HG02981 (cell line): Measurements from ENCODE around the gene AMER2.
A peak's percentile ranks its signal among the peaks of the same experiment; 100 is the strongest.
"Not testable (repeated sequence)": the region's sequence is repeated elsewhere in the genome, so short reads cannot be mapped to it uniquely, and the experiment has no call there.

Experiments
- ATAC-seq: cut with Tn5 transposase; IDR thresholded peaks from one replicate; pipeline ENCODE4 v1.9.1; 2021; ENCODE audit warnings: mild to moderate bottlenecking, moderate library complexity; ENCODE audit not compliant: unreplicated experiment

The AMER2 gene

DNA sequence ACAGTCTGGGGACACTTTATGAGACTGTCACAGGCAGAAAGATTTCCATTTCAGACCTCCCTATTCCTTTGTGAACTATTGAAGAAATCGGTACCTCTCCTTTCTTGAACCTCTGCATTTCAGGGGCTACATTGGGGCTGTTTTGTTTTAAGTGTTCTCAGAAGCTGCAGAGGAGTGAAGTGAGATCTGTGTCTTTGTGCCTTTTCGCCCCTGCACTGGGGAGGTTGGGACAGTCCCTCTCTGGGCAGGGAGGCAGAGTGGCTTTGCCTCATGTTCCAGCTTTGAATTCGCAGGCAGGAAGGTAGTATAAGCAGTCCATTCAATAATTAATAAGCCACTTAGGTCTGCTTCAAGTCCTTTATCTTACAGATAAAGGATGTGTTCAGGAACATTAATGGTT is 9.5 kb upstream of the AMER2 start:
- peak; percentile 22 for ATAC-seq

DNA sequence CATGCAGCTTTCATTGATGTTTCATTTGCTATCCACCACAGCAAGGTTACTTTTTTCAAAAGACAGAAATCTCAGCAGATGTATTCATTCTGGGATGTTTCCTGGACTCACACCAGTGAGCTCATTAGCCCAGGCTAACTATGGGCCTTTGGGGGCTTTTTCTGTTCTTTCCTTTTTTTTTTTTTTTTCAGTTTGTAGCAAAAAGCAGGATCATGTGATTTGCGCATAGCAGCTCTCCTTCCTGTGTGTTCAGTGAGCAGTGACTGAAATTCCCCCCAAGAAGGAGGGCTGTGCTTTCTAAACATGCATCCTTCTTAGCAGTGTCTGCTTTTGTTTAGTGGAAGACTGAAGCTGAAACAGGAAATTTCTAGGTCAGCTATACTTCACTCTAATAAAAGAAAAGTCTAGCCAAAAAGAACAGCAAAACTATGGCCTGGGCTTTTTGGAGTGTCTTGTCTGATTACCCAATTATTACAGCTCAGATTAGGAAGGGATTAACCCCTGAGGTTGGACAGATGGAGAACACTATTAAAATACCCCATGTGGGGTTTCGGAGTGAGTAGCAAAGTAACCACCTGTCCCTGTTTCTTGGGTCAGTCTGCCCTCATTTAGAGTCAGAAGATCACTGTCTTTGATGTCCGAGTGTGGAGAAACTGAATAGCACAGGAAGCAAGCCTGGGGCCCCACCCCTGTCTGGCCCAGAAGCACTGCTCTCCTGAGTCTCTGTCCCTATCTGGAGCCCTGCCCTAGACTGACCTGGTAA is 8.9 kb upstream of the AMER2 start:
- peak; percentile 59 for ATAC-seq

DNA sequence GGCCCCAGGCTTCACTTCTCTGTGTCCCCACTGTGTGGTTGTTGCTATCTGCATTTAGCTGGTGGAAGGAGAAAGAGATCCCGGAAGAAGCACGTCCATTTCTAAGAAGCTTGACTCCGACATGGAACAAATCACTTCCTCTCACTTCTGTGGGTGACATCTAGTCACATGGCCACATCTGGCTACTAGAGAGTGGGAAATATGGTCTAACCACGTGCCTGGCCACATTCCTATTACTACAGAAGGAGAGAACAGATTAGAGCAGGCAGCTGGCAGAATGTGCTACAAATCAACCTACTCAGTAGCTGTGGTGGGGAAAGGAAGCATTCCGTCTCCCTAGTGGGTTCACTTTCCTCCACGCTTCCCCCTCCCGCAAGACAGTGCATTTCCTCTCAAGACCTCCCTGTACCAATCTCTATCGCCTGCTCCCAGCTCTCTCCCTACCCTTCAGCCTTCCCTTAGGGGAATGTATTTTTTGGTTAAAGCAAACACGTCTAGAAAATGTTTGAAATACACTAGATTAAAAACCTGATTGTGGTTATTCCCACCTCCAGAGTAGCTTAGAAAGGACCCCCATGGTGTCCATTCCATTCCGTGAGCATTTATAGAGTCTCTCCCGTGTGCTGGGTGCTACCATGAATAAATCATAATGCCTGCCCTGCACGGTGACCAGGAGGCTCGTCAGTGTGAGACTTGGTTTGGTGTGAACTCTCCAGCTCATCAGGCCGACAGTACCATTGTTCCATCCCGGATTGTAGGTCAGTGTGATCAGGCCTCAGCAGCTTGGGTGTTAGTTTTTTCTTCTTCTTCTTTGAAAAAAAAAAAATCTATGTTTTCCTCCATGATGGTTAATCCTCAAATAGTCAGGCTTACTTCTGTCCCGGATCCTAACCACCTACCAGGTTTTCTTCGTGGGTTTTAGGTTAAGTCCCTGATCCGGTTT is 8.0 kb upstream of the AMER2 start:
- ATAC-seq, result no peak

DNA sequence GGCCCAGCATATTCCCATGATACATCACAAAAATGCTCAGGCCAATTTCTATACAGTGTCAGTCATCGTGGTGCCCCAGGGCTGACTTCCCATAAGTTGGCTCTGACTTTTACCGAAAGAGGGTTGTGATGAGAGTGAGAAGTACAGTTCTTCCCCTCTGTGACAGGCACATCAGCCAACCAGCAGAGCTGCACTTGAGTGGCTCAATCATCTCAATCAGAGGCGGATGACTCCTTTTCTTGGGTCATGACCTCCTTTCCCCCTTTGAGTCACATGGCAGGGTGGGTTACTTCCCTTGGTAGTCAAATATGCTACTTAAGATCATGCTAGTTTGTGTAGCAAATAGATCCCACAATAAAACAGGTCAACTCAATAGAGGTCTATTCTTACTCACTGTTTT is 6.9 kb upstream of the AMER2 start:
- ATAC-seq, result no peak

DNA sequence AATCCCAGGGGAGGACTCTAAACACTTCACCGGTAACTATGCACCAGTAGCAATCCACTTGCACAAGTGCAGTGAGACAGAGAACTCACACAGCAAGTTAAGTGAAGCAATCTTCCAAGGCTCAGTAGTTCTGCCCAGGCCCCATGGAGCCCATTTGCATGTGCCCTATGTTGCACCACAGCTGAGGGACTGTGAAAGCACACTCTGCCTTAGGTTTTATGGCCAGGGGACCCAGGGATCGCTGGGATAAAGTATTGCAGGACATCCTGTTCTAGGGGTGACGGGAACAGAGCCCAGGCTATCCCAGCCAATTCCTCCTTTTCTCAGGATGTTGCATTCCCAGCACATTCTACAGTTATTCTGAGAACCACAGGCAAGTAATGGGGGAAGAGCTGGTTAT is 6.0 kb upstream of the AMER2 start:
- no peak for ATAC-seq

DNA sequence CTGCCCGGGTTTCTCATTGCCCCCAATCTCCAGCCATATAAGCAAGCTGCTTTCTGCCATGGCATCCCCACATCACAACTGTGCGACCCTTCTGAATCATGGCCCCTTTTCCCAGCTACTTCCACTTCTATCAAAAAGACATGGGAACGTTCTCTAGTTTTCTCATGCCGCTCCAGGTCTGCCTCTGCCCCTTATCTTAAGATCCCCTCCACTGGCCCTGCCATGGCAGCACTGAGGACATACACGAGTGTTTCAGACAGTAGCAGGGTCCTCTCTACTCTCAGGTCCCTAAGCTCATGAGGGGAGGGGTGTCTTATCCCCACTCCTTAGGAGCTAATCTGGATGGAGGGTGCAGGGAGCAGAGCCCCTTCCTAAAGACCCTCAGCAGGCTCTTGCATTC is 5.5 kb upstream of the AMER2 start:
- no peak for ATAC-seq

DNA sequence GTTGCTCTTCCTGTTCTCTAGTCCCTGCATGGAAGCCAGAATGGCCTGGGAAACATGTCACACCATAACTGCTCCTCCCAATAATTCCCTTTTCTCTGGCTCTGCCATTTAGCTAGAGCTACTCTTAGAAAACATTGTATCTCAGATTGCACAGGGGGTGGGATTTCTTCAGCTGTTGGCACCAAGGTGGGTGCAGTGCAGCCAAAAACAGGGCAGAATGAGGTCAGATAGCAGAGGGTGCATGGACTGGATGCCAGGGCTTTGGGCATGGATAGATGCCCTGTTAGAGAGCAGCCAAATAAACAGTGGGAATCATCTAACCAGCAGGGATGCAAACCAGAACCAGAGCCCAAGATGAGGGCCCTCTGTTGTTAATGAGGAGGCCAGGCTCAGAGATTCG is 4.9 kb upstream of the AMER2 start:
- no peak for ATAC-seq

DNA sequence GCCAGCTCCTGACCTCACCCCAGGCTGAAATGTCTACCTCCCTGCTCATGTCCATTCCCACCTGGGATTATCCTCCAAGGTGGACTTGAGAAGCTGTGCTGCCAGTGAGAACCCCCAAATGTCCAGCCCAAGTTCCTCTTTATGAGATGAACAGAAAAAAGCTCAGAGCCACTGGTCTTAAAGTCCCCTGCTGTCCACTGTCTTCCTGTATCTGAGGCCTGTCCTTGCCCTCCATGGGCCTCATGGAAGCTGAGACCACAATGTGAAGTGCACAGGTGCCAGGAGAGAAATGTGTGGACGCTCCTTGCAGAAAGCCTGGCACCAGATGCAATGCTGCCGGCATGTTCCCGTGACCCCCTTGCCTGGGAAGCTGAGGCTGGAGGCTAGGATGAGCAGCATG is 3.3 kb upstream of the AMER2 start:
- no peak for ATAC-seq

DNA sequence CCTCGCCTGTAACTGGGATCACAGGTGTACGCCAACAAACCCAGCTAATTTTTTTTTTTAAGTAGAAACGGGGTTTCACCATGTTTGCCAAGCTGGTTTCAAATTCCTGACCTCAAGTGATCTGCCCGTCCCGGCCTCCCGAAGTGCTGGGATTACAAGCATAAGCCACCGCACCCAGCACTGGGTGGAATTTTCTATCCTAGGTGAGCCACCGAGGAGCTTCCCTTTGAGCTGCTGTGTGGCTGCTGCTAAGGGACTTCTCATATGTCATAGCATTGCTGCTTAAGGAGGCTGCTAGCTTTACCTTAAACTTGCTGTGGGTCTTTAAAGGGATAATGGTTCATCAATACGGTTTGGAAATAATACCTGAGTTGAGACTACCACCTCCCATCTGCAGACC is 2.9 kb upstream of the AMER2 start:
- no peak for ATAC-seq

DNA sequence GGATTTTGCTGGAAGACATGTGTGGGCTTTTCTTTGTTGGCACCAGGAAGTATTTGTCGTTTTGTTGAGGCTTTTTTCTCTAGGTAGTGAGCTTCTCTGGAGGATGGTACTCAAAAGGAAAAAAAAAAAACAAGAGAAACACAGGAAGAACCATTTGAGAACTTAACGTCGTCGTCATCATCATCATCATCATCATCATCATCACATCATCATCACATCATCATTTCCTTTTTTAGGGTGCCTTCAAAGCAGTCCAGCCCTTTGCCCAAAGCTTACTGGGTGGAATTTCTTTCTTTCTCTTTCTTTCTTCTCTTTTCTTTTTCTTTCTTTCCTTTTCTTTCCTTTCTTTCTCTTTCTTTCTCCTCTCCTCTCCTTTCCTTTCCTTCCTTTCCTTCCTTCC is 2.2 kb upstream of the AMER2 start:
- no peak for ATAC-seq

DNA sequence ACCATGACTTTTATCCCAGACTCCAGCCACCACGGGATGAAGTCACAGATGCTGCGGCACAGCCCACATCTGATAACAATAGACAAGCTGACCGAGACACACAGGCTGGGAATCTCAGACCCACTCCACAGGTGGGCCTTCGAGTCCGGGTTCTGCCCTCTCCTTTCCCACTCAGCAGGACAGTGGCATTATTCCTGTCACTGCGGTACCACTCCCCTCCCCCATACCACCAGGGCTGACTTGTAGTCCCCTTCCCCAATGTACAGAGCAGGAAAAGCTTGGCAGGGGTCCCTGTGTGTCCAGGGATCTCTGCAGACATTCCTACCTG is 179 bp upstream of the AMER2 start:
- ATAC-seq, result no peak

DNA sequence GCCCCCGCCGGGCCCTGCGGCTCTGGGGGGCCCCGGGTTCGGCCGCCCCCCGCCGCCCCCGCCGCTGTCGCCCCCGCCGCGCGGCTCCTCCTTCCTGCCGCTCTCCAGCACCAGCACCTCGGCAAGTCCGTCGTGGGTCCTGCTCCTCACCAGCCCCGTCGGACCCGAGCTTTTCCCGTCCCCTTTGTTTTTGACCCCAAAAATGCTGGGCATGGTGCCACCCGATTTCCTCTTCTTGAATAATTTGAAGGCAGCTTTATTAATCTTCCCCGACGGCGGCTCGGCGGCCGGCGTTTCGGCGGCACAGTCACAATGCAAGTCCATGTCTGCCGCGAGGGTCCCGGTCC is 945 bp downstream of the AMER2 start:
- ATAC-seq, result no peak

DNA sequence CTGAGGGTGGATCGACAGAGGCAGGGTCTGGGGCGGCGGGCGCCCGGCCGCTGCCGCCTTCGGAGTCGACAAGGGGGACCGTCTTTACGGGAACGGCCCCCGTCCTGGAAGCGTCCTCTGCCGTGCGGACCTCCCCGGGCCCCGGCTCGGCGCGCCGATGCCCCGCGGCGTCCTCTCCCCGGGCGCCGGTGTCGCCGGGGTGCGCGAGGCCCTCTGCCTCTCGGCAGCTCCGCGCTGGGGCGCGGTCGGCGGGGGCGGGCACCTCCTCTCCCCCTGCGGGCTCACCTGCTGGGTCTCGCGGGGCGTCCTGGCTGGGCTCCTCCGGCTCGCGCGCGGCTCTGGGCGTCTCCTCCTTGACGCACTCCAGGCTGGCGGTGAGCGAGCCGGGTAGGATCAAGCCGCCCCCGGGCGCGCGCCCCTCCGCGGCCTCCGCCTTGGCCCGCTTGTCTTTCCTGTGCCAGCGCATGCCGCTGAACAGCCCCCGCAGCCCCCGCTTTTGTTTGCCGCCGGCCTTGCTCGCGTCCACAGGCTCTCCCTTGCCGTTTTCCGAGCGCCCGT is 1.5 kb downstream of the AMER2 start:
- no peak for ATAC-seq

DNA sequence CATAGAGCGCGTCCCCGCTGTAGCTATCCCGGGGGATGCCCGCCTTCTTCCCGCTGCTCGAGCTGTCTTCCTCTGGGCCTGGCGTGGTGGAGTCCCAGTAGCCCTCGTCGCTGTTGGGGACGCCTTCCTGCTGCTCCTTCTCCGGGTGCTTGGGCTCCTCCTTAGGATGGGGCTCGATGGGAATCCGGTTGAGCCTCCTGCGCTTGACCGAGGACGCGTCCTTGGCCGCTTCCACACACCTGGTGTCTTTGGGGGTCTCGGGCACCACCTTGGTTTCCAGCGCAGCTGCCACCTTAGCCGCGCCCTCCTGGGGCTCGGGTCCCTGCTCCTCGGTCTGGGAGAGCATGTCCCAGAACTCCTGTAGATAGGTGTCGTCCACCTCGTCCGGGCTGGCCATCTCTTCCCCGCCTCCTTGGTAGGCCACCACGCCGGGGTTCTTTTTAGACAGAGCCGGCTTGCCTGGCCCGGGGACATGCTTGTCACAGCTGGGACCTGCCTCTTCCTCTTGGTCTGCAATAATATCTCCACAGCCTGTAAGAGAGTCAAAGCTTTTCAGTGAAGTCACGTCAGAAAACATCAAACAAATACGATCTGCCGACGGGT is 2.0 kb downstream of the AMER2 start:
- ATAC-seq, result no peak

DNA sequence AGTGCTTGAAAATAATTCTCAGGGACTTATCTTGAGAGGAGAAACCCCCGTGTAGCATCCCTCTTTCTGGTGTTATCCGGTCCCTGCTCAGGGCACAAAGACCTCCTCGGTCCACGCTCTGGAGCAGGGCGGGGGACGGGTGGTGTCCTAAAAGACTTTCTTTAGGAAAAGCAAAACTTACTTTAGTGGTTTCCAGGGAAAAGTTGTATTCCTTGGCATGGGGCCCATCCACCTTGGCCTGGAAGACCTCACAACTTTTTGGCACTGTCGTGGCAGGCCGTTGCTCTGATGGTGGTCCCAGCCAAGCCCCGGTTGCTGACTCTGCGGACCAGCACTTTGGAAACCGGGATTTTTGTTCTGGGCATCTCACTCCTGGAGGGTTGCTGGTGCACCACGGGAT is 2.7 kb downstream of the AMER2 start:
- ATAC-seq, result no peak

DNA sequence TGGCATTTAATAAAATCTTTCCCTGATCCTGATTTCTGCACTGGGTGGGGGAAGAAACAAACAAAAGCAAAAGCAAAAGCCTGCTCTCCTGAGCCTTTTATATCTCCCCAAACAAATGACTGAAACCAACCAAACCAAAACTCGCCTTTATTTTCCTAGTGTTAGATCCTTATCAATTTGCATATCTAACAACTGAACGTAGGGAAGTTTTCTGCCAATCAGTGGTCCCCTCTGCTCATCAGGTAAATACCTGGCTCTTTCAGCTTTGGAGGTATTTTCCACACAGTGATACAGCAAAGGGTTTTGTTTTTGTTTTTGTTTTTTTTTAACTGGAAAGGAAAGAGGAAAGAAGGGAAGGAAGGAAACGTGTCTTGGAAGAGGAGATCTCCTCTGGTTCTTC is 3.3 kb downstream of the AMER2 start:
- ATAC-seq, result no peak

DNA sequence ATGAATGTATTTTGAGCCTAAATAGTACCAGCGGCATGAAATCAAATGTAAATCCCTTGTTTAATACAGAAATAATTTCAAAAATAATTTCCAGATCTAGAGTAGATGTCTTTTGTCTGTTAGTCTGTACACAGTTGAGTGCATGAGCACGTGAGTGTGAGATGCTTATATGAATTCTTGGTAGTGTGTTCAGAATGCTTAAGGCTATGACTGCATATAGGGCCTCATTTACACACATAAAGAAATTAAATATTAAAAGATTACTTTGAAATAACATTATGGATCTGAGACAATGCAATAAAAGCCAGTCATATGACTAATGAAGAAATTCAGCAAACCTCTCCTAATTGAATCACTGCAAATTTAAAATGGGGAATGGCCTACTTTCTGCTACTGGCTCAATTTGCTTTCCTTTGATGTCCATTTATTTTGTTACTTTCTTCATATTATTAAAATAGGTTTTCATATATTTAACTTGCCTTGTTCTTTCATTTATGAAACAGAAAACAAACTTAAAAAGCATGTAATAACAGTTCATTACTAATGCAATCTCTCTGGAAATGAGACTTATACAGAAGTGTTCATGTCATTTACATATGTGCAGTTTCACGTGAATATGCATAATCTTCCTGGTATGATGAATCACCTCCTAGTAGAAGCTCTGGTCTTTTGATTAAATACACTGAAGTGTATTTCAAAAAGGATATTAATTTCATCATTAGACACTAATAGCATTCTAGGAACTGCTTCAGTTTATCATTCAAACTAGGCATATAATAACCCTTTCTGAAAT is 4.5 kb downstream of the AMER2 start:
- no peak for ATAC-seq

DNA sequence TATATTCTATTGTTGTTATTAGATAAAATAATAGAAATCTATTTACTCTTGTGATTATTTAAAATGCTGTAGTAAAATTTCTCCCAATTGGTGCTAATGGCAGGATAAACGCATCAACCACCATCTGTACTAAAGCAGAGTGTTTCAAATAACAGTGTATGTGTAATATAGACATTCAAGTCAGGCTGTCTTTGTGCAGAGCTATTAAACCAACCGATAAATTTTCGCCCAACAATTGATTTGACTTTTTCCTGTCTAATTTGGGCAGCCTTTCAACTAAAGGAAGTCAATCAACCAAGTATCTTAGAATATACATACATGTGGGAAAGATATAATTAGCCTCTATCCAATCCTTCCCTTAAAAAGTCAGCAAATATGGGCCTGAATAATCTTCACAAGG is 5.8 kb downstream of the AMER2 start:
- ATAC-seq, result no peak

DNA sequence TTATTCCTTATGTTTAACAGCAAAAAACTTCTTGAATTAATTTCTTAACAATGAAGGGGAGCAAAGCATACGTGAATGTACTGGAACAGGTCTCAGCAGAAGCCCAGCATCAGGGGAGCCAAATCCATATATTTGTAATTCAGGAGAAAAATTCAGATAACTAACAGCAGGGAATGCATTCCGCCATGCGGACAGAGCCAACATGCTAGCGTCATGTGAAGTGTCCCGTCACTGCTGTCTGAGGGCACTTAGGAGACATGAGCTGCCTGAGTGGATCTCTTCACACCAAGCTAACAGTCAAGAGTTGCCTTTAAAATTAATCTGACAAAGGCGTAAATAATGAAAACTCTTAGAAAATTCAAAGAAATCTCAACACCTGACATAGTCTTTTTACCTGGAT is 6.4 kb downstream of the AMER2 start:
- ATAC-seq, result no peak

DNA sequence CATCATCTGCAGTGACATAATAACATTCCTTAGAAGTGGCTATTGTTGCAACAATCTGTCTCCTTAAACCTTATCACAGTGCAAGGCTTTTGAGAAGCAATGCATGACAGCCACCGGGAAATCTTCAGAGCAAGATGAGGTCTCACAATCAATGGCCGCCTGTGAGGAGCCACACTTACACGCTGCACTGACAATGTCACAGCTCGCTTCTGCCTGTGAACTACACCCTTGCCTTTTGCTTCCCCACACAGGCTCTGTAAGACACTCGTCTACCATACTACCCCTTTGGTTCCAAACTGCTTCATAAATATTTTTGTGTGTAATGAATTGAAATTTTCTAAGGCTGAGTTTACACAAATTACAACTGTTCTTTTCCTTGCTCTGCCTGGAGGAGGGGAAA is 6.9 kb downstream of the AMER2 start:
- not testable (repeated sequence) for ATAC-seq

DNA sequence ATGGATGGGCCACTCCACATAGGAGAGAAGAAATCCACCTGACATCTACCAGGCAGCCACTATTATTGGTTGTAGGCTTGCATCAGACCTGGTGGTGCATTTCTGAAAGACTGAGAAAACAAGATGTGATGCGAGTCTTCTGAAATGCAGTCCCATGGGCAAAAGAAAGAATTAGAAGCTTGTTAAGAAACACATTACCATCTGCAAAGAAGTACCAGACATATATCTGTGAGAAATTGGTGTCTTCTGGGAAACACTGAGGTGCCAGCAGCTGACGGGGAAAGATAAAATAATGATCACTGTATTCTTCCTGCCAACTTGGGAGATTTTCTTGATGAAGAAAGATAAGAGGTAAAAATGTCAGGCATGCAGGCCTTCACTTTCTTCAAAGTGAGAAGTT is 14.4 kb downstream of the AMER2 start:
- ATAC-seq, result no peak
